ENCODE results near the gene GALNT14.

GALNT14 gene

DNA sequence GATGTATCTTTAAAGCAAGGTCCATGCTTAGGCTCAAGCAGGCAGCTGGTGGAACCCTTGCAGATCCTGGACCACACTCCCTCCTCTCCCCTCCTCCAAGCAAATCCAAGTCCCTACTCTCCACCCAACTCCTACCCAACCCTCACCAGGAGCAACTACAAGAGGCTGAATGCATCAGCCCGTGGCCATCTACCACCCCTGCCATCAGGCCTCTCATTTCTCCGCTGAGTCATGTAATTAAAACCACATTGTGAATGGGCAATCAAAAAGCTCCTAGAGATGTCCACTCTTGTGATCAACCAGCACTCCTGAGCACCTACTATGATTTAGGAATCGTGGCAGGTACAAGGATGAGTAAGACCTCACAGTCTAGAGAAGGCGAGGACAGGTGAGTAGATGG, 188.8 kb downstream of the GALNT14 start:
- Histone ChIP-seq H3K4me3 (ENCODE audit: low read length in 2 of 2) (no peak overlapping the region), H3K9me3 (ENCODE audit: control insufficient read depth in 2 of 2, low read length in 2 of 2) (no peaks in the 10 kb centered on the region), H3K9ac (ENCODE audit: low read length in 2 of 2) (no peak overlapping the region), H3K27me3 (ENCODE audit: control insufficient read depth in 1 of 2, insufficient read depth in 2 of 2, low read length in 2 of 2) (peaks cover 0 to 4% of the 10 kb centered on the region in 2 donors), H3K4me1 (ENCODE audit: control insufficient read depth, insufficient read depth, low read length) (no peaks in the 10 kb centered on the region), H3K36me3 (ENCODE audit: control insufficient read depth in 2 of 2, insufficient read depth in 2 of 2, low read length in 2 of 2) (no peaks in the 10 kb centered on the region), H3K27ac (ENCODE audit: low read length) (no peak overlapping the region)

DNA sequence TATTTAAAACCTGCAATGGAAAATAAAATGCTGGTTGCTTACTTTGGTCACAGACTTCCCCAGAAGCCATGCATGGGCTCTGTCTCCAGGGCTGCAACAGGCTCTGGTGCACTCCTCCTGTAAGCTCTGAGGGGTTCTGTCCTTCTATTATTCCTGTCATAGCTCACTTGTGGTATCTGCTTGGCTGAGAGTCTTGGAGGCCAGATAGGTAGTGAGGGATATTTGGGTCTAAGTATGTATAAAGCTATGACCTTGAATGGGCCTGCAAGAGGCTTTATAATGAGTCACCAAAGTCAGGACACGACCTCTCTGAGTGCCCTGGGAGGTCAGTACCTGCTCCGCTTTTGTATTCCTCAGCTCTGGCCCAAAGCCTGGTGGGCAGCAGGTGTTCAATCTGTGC, 189.4 kb downstream of the GALNT14 start:
- Histone ChIP-seq H3K27me3 (ENCODE audit: control insufficient read depth in 1 of 2, insufficient read depth in 2 of 2, low read length in 2 of 2) (peaks cover 0 to 4% of the 10 kb centered on the region in 2 donors), H3K36me3 (ENCODE audit: control insufficient read depth in 2 of 2, insufficient read depth in 2 of 2, low read length in 2 of 2) (no peaks in the 10 kb centered on the region), H3K4me1 (ENCODE audit: control insufficient read depth, insufficient read depth, low read length) (no peaks in the 10 kb centered on the region), H3K27ac (ENCODE audit: low read length) (no peak overlapping the region), H3K9ac (ENCODE audit: low read length in 2 of 2) (no peak overlapping the region), H3K4me3 (ENCODE audit: low read length in 2 of 2) (no peak overlapping the region), H3K9me3 (ENCODE audit: control insufficient read depth in 2 of 2, low read length in 2 of 2) (no peaks in the 10 kb centered on the region)

DNA sequence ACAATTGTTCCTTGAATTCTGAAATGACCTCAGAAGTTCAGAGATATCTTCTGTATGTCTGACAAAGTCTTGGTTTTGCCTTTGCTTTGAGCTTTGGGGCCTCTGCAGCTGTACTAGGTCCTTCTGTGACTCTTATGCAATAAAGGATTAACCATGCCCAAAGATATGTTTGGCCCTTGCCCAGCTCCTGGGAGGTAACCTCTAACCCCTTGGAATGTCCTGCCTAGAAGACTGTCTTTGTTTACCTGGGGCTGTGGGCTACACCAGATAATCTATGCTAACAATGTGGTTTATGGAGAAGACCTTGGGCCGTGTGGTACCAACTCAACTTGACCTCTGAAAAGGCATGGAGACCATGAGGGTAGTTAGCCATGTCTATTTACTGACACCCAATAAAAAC, 190.1 kb downstream of the GALNT14 start:
- peaks cover 0 to 8% of the 10 kb centered on the region in 2 donors for H3K27me3 ChIP-seq (ENCODE audit: control insufficient read depth in 1 of 2, insufficient read depth in 2 of 2, low read length in 2 of 2)
- no peaks in the 10 kb centered on the region for H3K36me3 ChIP-seq (ENCODE audit: control insufficient read depth in 2 of 2, insufficient read depth in 2 of 2, low read length in 2 of 2)
- H3K4me3 ChIP-seq (ENCODE audit: low read length in 2 of 2), result no peak overlapping the region
- no peak overlapping the region for H3K27ac ChIP-seq (ENCODE audit: low read length)
- H3K4me1 ChIP-seq (ENCODE audit: control insufficient read depth, insufficient read depth, low read length), result no peaks in the 10 kb centered on the region
- H3K9me3 ChIP-seq (ENCODE audit: control insufficient read depth in 2 of 2, low read length in 2 of 2), result no peaks in the 10 kb centered on the region
- H3K9ac ChIP-seq (ENCODE audit: low read length in 2 of 2), result no peak overlapping the region

DNA sequence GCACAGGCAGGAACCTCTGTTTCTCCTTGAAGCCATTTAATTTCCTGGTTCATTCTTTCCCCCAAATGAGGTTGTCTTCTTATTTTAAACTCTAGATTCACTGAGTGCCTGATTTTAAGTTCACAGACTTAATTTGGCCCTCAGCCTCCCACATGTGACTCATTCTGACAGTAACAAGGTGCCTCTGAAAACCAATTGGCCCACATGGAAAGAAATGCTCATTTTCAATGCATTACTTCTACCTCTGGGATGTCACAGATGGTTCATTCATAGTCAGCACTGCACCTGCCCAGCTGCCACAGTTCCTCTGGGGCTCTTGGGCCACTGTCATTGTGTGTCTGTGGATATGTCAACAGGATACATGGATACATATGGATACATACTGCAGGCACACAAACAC, 190.6 kb downstream of the GALNT14 start:
- no peaks in the 10 kb centered on the region for H3K4me1 ChIP-seq (ENCODE audit: control insufficient read depth, insufficient read depth, low read length)
- peaks cover 0 to 8% of the 10 kb centered on the region in 2 donors for H3K27me3 ChIP-seq (ENCODE audit: control insufficient read depth in 1 of 2, insufficient read depth in 2 of 2, low read length in 2 of 2)
- H3K27ac ChIP-seq (ENCODE audit: low read length), result no peak overlapping the region

DNA sequence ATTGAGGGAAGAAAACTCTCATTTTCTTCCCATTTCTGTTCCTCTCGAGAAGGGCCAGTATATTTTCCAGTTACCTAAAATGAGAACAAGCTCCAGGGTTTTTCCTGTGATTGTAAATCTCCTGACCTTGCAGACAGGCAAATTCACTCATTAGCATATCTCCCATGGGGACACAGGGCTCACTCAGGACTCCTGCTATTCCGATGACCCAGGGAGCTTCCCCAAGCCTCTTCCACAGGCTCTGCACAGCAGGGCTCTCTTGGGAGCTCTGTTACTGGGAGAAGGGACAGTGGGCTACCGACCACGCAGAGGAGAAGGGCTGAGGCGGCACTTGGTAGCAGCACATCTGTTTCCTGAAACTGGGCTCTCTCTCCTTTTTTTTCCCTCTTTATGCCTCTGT, 195.8 kb downstream of the GALNT14 start:
- peaks cover 0 to 9% of the 10 kb centered on the region in 2 donors for H3K27me3 ChIP-seq (ENCODE audit: control insufficient read depth in 1 of 2, insufficient read depth in 2 of 2, low read length in 2 of 2)
- no peak overlapping the region for H3K4me3 ChIP-seq (ENCODE audit: low read length in 2 of 2)
- H3K9me3 ChIP-seq (ENCODE audit: control insufficient read depth in 2 of 2, low read length in 2 of 2), result no peaks in the 10 kb centered on the region
- no peaks in the 10 kb centered on the region for H3K36me3 ChIP-seq (ENCODE audit: control insufficient read depth in 2 of 2, insufficient read depth in 2 of 2, low read length in 2 of 2)
- no peaks in the 10 kb centered on the region for H3K4me1 ChIP-seq (ENCODE audit: control insufficient read depth, insufficient read depth, low read length)
- H3K9ac ChIP-seq (ENCODE audit: low read length in 2 of 2), result no peak overlapping the region
- H3K27ac ChIP-seq (ENCODE audit: low read length), result no peak overlapping the region

More for the DNA sequence above, 190.6 kb downstream of the GALNT14 start:
- no peak overlapping the region for H3K4me3 ChIP-seq (ENCODE audit: low read length in 2 of 2)
- no peaks in the 10 kb centered on the region for H3K9me3 ChIP-seq (ENCODE audit: control insufficient read depth in 2 of 2, low read length in 2 of 2)
- H3K9ac ChIP-seq (ENCODE audit: low read length in 2 of 2), result no peak overlapping the region
- no peaks in the 10 kb centered on the region for H3K36me3 ChIP-seq (ENCODE audit: control insufficient read depth in 2 of 2, insufficient read depth in 2 of 2, low read length in 2 of 2)

DNA sequence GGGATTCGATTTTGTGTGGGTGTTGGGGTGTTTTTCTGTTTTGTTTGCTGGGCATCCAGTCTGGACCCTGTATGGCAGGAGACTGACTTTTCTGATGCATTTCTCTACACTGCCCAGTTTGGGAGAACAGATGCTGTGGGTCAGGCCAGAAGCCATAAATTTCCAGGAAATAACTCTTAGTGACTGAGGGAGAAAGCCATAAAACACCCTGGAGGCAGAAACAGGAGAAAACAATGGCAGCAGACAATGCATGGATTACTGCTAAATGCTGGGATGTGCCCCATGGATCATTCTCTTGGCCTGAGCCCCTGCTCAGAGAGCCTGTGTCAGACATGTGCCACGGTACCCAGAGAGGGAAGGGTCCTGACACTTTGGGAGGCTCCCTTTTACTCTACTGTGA, 197.4 kb downstream of the GALNT14 start:
- no peaks in the 10 kb centered on the region for H3K36me3 ChIP-seq (ENCODE audit: control insufficient read depth in 2 of 2, insufficient read depth in 2 of 2, low read length in 2 of 2)
- peaks cover 0 to 9% of the 10 kb centered on the region in 2 donors for H3K27me3 ChIP-seq (ENCODE audit: control insufficient read depth in 1 of 2, insufficient read depth in 2 of 2, low read length in 2 of 2)
- no peak overlapping the region for H3K9ac ChIP-seq (ENCODE audit: low read length in 2 of 2)
- no peaks in the 10 kb centered on the region for H3K9me3 ChIP-seq (ENCODE audit: control insufficient read depth in 2 of 2, low read length in 2 of 2)
- no peaks in the 10 kb centered on the region for H3K4me1 ChIP-seq (ENCODE audit: control insufficient read depth, insufficient read depth, low read length)
- H3K27ac ChIP-seq (ENCODE audit: low read length), result no peak overlapping the region
- no peak overlapping the region for H3K4me3 ChIP-seq (ENCODE audit: low read length in 2 of 2)

DNA sequence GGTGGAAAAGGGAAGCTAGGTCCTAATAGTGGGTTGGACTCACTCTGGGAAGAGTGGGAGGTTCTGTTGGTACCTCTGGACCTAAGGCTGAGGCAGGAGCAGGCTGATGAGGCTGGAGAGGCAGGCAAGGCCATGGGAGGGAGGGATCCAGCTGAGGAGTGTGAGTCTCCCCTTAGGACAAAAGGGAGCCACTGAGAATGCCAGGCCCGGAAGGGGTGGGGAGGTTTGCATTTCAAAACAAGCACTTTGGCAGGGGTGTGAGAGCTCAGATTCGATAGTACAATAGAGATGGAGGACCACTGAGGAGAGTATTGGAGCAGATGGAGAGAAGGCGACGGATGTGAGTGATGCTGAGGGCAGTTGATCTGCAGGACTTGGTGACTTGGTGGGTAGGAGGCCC, 198.9 kb downstream of the GALNT14 start:
- peaks cover 0 to 9% of the 10 kb centered on the region in 2 donors for H3K27me3 ChIP-seq (ENCODE audit: control insufficient read depth in 1 of 2, insufficient read depth in 2 of 2, low read length in 2 of 2)
- no peak overlapping the region for H3K4me3 ChIP-seq (ENCODE audit: low read length in 2 of 2)
- no peak overlapping the region for H3K9ac ChIP-seq (ENCODE audit: low read length in 2 of 2)
- no peak overlapping the region for H3K27ac ChIP-seq (ENCODE audit: low read length)
- no peaks in the 10 kb centered on the region for H3K4me1 ChIP-seq (ENCODE audit: control insufficient read depth, insufficient read depth, low read length)
- no peaks in the 10 kb centered on the region for H3K36me3 ChIP-seq (ENCODE audit: control insufficient read depth in 2 of 2, insufficient read depth in 2 of 2, low read length in 2 of 2)
- H3K9me3 ChIP-seq (ENCODE audit: control insufficient read depth in 2 of 2, low read length in 2 of 2), result no peaks in the 10 kb centered on the region

DNA sequence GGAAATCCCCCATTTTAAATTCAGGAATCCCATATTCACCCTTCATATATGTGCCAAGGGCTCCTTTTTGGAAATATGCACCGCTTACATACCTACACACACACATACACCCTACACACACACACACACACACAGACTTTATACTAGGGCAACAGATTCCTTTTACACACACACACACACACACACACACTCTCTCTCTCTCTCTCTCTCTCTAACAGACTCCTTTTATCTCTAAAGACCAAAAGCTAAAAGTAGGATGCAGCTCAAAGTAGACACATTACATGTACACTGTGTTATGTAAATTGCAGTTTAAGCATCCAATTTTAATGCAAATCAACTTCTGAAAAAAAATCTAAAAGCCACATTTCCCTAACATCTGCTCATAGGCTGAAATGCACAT, 200.0 kb downstream of the GALNT14 start:
- Histone ChIP-seq H3K9me3 (ENCODE audit: control insufficient read depth in 2 of 2, low read length in 2 of 2) (no peaks in the 10 kb centered on the region), H3K4me1 (ENCODE audit: control insufficient read depth, insufficient read depth, low read length) (no peaks in the 10 kb centered on the region), H3K4me3 (ENCODE audit: low read length in 2 of 2) (no peak overlapping the region), H3K27me3 (ENCODE audit: control insufficient read depth in 1 of 2, insufficient read depth in 2 of 2, low read length in 2 of 2) (peaks cover 0 to 5% of the 10 kb centered on the region in 2 donors), H3K9ac (ENCODE audit: low read length in 2 of 2) (no peak overlapping the region), H3K27ac (ENCODE audit: low read length) (no peak overlapping the region), H3K36me3 (ENCODE audit: control insufficient read depth in 2 of 2, insufficient read depth in 2 of 2, low read length in 2 of 2) (no peaks in the 10 kb centered on the region)

DNA sequence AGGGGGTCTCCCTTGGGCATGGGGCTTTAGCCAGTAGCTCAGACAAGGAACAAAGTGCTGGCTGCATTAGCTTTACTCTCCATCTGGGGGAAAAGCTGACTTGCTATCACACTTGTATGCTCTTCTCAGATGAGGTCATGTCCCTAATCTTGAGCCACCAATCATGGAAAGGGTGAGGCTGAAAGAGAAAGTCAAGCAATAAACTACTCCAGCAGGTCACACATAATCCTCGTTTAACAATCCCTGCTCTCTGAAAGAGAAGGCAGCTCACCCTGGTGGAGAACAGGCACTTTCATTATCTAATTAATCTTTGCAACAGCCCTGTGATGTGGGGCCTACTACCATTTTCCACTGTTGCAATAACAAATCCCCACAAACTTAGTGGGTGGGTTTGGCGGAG, 201.3 kb downstream of the GALNT14 start:
- Histone ChIP-seq H3K9me3 (ENCODE audit: control insufficient read depth in 2 of 2, low read length in 2 of 2) (no peaks in the 10 kb centered on the region), H3K27ac (ENCODE audit: low read length) (no peak overlapping the region), H3K4me1 (ENCODE audit: control insufficient read depth, insufficient read depth, low read length) (no peaks in the 10 kb centered on the region), H3K27me3 (ENCODE audit: control insufficient read depth in 1 of 2, insufficient read depth in 2 of 2, low read length in 2 of 2) (peaks cover 0 to 5% of the 10 kb centered on the region in 2 donors), H3K9ac (ENCODE audit: low read length in 2 of 2) (no peak overlapping the region), H3K36me3 (ENCODE audit: control insufficient read depth in 2 of 2, insufficient read depth in 2 of 2, low read length in 2 of 2) (no peaks in the 10 kb centered on the region), H3K4me3 (ENCODE audit: low read length in 2 of 2) (no peak overlapping the region)

DNA sequence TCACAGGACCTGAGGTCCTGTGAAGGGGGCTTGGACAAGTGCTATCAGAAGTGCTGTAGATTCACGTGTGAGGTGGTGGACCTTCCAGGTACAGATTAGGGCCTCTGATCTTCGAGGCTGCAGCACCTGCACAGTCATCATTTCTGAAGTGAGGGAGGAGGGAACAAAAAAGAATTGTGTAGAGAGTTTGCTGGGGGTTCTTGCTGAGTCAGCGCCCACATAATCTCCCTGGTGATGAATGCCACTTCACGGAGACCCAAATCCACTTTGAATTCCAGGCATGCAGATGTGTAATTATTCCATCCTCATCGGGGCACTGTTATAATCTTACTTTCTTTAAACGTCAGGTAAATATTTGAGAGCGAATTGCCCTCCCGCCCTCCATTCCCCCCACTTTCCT, 202.4 kb downstream of the GALNT14 start:
- Histone ChIP-seq H3K27me3 (ENCODE audit: control insufficient read depth in 1 of 2, insufficient read depth in 2 of 2, low read length in 2 of 2) (peaks cover 0 to 4% of the 10 kb centered on the region in 2 donors), H3K4me1 (ENCODE audit: control insufficient read depth, insufficient read depth, low read length) (no peaks in the 10 kb centered on the region), H3K9ac (ENCODE audit: low read length in 2 of 2) (no peak overlapping the region), H3K4me3 (ENCODE audit: low read length in 2 of 2) (no peak overlapping the region), H3K9me3 (ENCODE audit: control insufficient read depth in 2 of 2, low read length in 2 of 2) (no peaks in the 10 kb centered on the region), H3K27ac (ENCODE audit: low read length) (no peak overlapping the region), H3K36me3 (ENCODE audit: control insufficient read depth in 2 of 2, insufficient read depth in 2 of 2, low read length in 2 of 2) (no peaks in the 10 kb centered on the region)

DNA sequence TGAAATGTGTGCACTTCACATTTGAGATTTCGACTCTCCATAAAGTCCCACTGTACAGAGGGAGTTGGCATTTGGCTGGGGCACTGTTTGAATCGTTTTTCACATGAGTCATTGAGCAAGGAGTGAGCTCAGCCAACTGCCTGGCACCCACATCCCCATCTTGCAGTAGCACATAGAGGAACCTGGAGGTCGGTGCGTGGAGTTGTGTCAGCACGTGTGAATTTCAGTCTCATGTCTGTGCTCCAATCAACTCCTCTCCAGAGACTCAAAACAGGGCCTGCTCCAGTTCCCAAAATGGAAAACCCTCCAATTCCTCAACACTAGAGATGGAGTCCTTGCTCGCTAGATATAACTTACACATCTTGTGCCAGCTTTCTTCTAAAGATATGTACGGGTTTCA, 204.2 kb downstream of the GALNT14 start:
- H3K9ac ChIP-seq (ENCODE audit: low read length in 2 of 2), result no peak overlapping the region

More for the DNA sequence above, 204.2 kb downstream of the GALNT14 start:
- H3K27me3 ChIP-seq (ENCODE audit: control insufficient read depth in 1 of 2, insufficient read depth in 2 of 2, low read length in 2 of 2), result peaks cover 0 to 1% of the 10 kb centered on the region in 2 donors
- no peaks in the 10 kb centered on the region for H3K4me1 ChIP-seq (ENCODE audit: control insufficient read depth, insufficient read depth, low read length)
- no peak overlapping the region for H3K4me3 ChIP-seq (ENCODE audit: low read length in 2 of 2)
- H3K9me3 ChIP-seq (ENCODE audit: control insufficient read depth in 2 of 2, low read length in 2 of 2), result no peaks in the 10 kb centered on the region
- H3K27ac ChIP-seq (ENCODE audit: low read length), result no peak overlapping the region
- no peaks in the 10 kb centered on the region for H3K36me3 ChIP-seq (ENCODE audit: control insufficient read depth in 2 of 2, insufficient read depth in 2 of 2, low read length in 2 of 2)

All from stomach smooth muscle (tissue), 2 donors.